HEK293 (cell line): ENCODE measurements around the gene NFIX.

ENCODE experiments used
- CTCF ChIA-PET: fragments of 350-600 bp; formaldehyde crosslinking; extraction: SDS; loops from one replicate; lab custom pipeline; 2021; ENCODE audit warnings: antibody characterized with exemption; lab: Yijun Ruan, JAX
- POLR2A ChIA-PET: fragments of 300-600 bp; formaldehyde crosslinking; extraction: SDS; loops from one replicate; lab custom pipeline; 2020; ENCODE audit warnings: antibody characterized with exemption, inconsistent platforms; lab: Yijun Ruan, JAX
- H3K27ac ChIP-seq: fragments of 200-500 bp; sonication (Bioruptor generic); 2 replicates; pipeline ENCODE4 v1.5.1; 2014; ENCODE audit warnings: low read depth, low read length, control low read depth, inconsistent platforms; ENCODE audit errors: extremely low read depth
- H3K36me3 ChIP-seq, 2 experiments: fragments of 200-500 bp in 1 of 2; sonication (Bioruptor generic) in 1 of 2; 1 replicate in 1 of 2; 2 replicates in 1 of 2; pipeline ENCODE4 v1.5.1; 2014 to 2017; ENCODE audit warnings: inconsistent platforms in 2 of 2, low read length in 2 of 2; ENCODE audit not compliant: control insufficient read depth in 2 of 2, insufficient read depth in 1 of 2
- H3K4me1 ChIP-seq: fragments of 200-500 bp; sonication (Bioruptor generic); 2 replicates; pipeline ENCODE4 v1.5.1; 2014; ENCODE audit warnings: mild to moderate bottlenecking, low read length, inconsistent platforms; ENCODE audit not compliant: control insufficient read depth, insufficient read depth
- H3K4me3 ChIP-seq: 2 replicates; pipeline ENCODE4 v1.5.1; 2011; ENCODE audit warnings: low read depth, mild to moderate bottlenecking, control low read depth, low read length, moderate library complexity
- H3K9me3 ChIP-seq: fragments of 200-500 bp; sonication (Bioruptor generic); 2 replicates; pipeline ENCODE4 v1.5.1; 2014; ENCODE audit warnings: low read depth, low read length, inconsistent platforms; ENCODE audit not compliant: control insufficient read depth, insufficient read depth
- EGR2 ChIP-seq: fragments of 450-650 bp; formaldehyde crosslinking; IDR thresholded peaks from 2 replicates; pipeline ENCODE4 v1.5.1; 2016; ENCODE audit warnings: low read depth, missing biosample characterization, missing genetic modification characterization
- GLIS1 ChIP-seq: fragments of 450-650 bp; formaldehyde crosslinking; IDR thresholded peaks from 2 replicates; pipeline ENCODE4 v1.5.1; 2016; ENCODE audit warnings: missing biosample characterization, missing genetic modification characterization
- HOXC10 ChIP-seq: sonication (generic); formaldehyde crosslinking; IDR thresholded peaks from 2 replicates; pipeline ENCODE4 v1.8.1; 2023; ENCODE audit warnings: mild to moderate bottlenecking, missing genetic modification reagents
- KLF1 ChIP-seq: fragments of 450-650 bp; formaldehyde crosslinking; IDR thresholded peaks from 2 replicates; pipeline ENCODE4 v1.5.1; 2016; ENCODE audit warnings: missing biosample characterization, missing genetic modification characterization
- KLF9 ChIP-seq: fragments of 450-650 bp; formaldehyde crosslinking; IDR thresholded peaks from 2 replicates; pipeline ENCODE4 v1.5.1; 2016; ENCODE audit warnings: missing biosample characterization, missing genetic modification characterization, low read depth
- MEIS1 ChIP-seq: sonication (generic); formaldehyde crosslinking; IDR thresholded peaks from 2 replicates; pipeline ENCODE4 v1.8.1; 2022; ENCODE audit warnings: missing genetic modification reagents, mild to moderate bottlenecking, borderline replicate concordance
- ZBTB17 ChIP-seq: fragments of 450-650 bp; formaldehyde crosslinking; IDR thresholded peaks from 2 replicates; pipeline ENCODE4 v1.5.1; 2016; ENCODE audit warnings: missing biosample characterization, missing genetic modification characterization
- ZBTB21 ChIP-seq: fragments of 450-650 bp; formaldehyde crosslinking; IDR thresholded peaks from 2 replicates; pipeline ENCODE4 v1.5.1; 2017; ENCODE audit warnings: missing biosample characterization, missing genetic modification characterization
- ZFHX2 ChIP-seq: fragments of 450-650 bp; formaldehyde crosslinking; conservative IDR thresholded peaks from 2 replicates; pipeline ENCODE4 v1.5.1; 2016; ENCODE audit warnings: missing biosample characterization, missing genetic modification characterization
- ZIC2 ChIP-seq: fragments of 450-650 bp; formaldehyde crosslinking; IDR thresholded peaks from 2 replicates; pipeline ENCODE4 v1.5.1; 2016; ENCODE audit warnings: missing biosample characterization, missing genetic modification characterization
- ZNF10 ChIP-seq: fragments of 450-650 bp; formaldehyde crosslinking; IDR thresholded peaks from 2 replicates; pipeline ENCODE4 v1.5.1; 2017; ENCODE audit warnings: missing biosample characterization, missing genetic modification characterization
- ZNF266 ChIP-seq: fragments of 450-650 bp; formaldehyde crosslinking; IDR thresholded peaks from 2 replicates; pipeline ENCODE4 v1.5.1; 2016; ENCODE audit warnings: missing biosample characterization, missing genetic modification characterization, low read depth
- ZNF335 ChIP-seq: fragments of 450-650 bp; formaldehyde crosslinking; conservative IDR thresholded peaks from 2 replicates; pipeline ENCODE4 v1.5.1; 2016; ENCODE audit warnings: missing biosample characterization, missing genetic modification characterization
- ZNF366 ChIP-seq: fragments of 450-650 bp; formaldehyde crosslinking; conservative IDR thresholded peaks from 2 replicates; pipeline ENCODE4 v1.5.1; 2016; ENCODE audit warnings: missing biosample characterization, missing genetic modification characterization
- ZNF423 ChIP-seq: fragments of 450-650 bp; formaldehyde crosslinking; IDR thresholded peaks from 2 replicates; pipeline ENCODE4 v1.5.1; 2016; ENCODE audit warnings: missing biosample characterization, missing genetic modification characterization
- ZNF510 ChIP-seq: fragments of 450-650 bp; formaldehyde crosslinking; IDR thresholded peaks from 2 replicates; pipeline ENCODE4 v1.5.1; 2018; ENCODE audit warnings: mild to moderate bottlenecking, missing genetic modification characterization, missing biosample characterization; ENCODE audit not compliant: insufficient replicate concordance
- ZNF658 ChIP-seq: fragments of 450-650 bp; formaldehyde crosslinking; IDR thresholded peaks from 2 replicates; pipeline ENCODE4; 2016; ENCODE audit warnings: missing biosample characterization, missing genetic modification characterization
- TF ChIP-seq, protein P1 (sequence below): fragments of 450-650 bp; formaldehyde crosslinking; IDR thresholded peaks from 2 replicates; pipeline ENCODE4 v1.5.1; 2017; ENCODE audit warnings: missing biosample characterization, missing genetic modification characterization
- TF ChIP-seq, protein P2 (sequence below): fragments of 450-650 bp; formaldehyde crosslinking; IDR thresholded peaks from 2 replicates; pipeline ENCODE4 v1.5.1; 2016; ENCODE audit warnings: missing biosample characterization, missing genetic modification characterization
- TF ChIP-seq, protein P3 (sequence below): fragments of 450-650 bp; formaldehyde crosslinking; IDR thresholded peaks from 2 replicates; pipeline ENCODE4 v1.5.1; 2017; ENCODE audit warnings: missing biosample characterization, mild to moderate bottlenecking, missing genetic modification characterization, moderate library complexity

NFIX gene

DNA sequence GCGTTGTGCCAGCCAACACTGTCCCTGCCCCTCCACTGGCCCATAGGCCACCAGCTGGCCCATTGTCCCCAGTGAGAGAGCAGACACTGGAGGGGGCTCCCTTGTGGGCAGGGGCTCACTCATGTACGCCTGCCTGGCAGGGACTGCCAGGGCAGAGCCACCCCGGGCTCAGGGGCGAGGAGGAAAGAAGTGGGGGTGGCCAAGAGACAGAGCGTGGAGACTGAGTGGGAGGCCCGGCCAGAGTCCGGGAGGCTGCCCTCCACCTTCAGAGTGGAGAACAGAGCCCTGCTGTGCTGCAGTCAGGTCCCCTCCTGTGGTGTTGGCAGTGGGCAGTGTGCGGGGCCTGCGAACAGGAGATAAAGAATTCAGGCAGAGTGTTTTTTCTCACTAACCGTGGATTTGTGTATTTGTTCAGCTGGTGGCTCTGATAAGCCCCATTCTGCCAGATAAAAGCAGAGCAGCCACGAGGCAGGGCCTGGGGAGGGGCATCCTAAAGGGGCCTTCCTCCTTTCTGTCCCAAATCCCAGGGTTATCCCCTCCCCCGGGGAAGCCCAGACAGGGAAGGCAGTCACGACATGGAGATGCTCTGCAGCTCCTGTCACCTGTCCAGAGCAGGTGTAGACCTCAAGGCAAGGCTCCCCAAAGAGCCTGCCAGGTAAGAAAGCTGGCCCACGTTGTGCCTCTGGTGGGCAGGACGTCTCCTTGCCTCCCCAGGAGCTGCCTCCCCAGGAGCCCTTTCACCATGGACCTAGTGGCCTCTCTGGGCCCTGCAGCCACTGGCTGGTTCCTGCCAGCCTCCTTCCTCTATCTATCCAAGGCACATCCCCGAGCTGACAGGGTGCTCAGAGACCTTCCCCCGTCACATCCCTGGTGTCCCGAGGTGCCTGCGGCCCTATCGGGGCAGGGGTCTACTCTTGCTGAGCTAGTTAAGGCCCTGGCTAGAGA is 74.4 kb downstream of the NFIX start:
- no peak overlapping the region for H3K4me3 ChIP-seq
- CTCF ChIA-PET, result interaction anchor here (0.7 to 7.3 kb wide), 12 partner anchors 8 to 104 kb away, joined by 3 to 57 read pairs (median 4); no protein-coding TSS in a partner anchor
- no peak for TF ChIP-seq ZNF10
- TF ChIP-seq ZNF423 (tag by site-specific recombination), result no peak
- no peak for TF ChIP-seq ZBTB21 (tag by site-specific recombination)
- TF ChIP-seq, protein P1, sequence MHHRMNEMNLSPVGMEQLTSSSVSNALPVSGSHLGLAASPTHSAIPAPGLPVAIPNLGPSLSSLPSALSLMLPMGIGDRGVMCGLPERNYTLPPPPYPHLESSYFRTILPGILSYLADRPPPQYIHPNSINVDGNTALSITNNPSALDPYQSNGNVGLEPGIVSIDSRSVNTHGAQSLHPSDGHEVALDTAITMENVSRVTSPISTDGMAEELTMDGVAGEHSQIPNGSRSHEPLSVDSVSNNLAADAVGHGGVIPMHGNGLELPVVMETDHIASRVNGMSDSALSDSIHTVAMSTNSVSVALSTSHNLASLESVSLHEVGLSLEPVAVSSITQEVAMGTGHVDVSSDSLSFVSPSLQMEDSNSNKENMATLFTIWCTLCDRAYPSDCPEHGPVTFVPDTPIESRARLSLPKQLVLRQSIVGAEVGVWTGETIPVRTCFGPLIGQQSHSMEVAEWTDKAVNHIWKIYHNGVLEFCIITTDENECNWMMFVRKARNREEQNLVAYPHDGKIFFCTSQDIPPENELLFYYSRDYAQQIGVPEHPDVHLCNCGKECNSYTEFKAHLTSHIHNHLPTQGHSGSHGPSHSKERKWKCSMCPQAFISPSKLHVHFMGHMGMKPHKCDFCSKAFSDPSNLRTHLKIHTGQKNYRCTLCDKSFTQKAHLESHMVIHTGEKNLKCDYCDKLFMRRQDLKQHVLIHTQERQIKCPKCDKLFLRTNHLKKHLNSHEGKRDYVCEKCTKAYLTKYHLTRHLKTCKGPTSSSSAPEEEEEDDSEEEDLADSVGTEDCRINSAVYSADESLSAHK (tag by site-specific recombination), result no peak
- TF ChIP-seq, protein P2, sequence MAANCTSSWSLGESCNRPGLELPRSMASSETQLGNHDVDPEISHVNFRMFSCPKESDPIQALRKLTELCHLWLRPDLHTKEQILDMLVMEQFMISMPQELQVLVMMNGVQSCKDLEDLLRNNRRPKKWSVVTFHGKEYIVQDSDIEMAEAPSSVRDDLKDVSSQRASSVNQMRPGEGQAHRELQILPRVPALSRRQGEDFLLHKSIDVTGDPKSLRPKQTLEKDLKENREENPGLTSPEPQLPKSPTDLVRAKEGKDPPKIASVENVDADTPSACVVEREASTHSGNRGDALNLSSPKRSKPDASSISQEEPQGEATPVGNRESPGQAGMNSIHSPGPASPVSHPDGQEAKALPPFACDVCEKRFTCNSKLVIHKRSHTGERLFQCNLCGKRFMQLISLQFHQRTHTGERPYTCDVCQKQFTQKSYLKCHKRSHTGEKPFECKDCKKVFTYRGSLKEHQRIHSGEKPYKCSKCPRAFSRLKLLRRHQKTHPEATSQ (tag by site-specific recombination), result no peak
- TF ChIP-seq EGR2 (tag by site-specific recombination), result peak; percentile 83
- peak; percentile 86 for TF ChIP-seq ZFHX2 (tag by site-specific recombination)
- TF ChIP-seq ZBTB17 (tag by site-specific recombination), result no peak
- TF ChIP-seq ZNF335 (tag by site-specific recombination), result 0 out of 2 replicates have a peak, but pooled peaks have one; percentile 21
- peak; percentile 78 for TF ChIP-seq GLIS1
- TF ChIP-seq ZIC2, result peak; percentile 90
- TF ChIP-seq MEIS1 (CRISPR knock-in tag), result no peak
- TF ChIP-seq, all 188 proteins: peak for 5
- H3K36me3 ChIP-seq, result no peaks in the 10 kb centered on the region
- H3K27ac ChIP-seq, result no peak overlapping the region
- no peaks in the 10 kb centered on the region for H3K9me3 ChIP-seq
- H3K4me1 ChIP-seq, result no peaks in the 10 kb centered on the region; the same call in 1 of the 2 replicates
- POLR2A ChIA-PET, result interaction anchor here (0.6 to 1.5 kb wide), 2 partner anchors 8 to 177 kb away, joined by 3 to 9 read pairs; no protein-coding TSS in a partner anchor

DNA sequence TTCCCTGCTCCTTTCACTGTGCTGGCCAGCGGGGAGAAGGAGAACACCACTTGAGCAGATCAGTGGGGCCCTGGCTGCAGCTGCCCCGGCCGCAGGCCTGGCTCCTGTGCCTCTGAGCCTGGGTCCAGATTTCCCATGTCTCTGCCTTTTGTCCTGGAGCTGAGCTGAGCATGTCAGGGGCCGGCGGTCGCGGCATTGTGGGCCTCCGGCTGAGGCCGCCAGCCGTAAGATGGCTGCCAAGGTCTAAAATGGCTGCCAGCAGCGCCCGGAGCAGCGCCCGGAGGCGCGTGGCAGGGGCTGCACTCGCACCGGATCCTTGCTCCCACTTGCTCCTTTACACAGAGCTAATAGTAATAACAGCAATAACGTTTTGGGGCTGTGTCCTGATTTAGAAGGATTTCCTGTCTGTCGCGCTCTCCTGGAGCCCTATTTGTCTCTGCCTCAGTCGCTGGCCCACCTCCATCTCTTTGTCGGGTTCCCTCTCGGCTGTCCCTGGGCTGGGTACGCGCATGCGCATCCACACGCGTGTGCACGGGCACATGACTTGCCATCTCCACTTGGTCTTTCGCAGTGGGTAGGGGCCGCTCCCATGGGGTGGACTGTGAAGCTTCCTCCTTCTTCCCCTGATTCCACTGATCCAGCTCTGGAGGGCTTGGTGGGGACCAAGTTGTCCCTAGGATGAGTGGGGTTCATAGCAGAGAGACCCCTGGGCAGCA is 75.3 kb downstream of the NFIX start:
- ChIA-PET POLR2A (interaction anchor here (0.6 to 1.5 kb wide), 2 partner anchors 9 to 178 kb away, joined by 3 to 9 read pairs; no protein-coding TSS in a partner anchor), CTCF (interaction anchor here (0.5 to 7.3 kb wide), 9 partner anchors 8 to 576 kb away, joined by 3 to 57 read pairs (median 4); no protein-coding TSS in a partner anchor)
- H3K36me3 ChIP-seq, result no peaks in the 10 kb centered on the region
- no peak overlapping the region for H3K4me3 ChIP-seq
- H3K9me3 ChIP-seq, result no peaks in the 10 kb centered on the region
- no peaks in the 10 kb centered on the region; the same call in 1 of the 2 replicates for H3K4me1 ChIP-seq
- no peak overlapping the region for H3K27ac ChIP-seq
- TF ChIP-seq EGR2 (tag by site-specific recombination) (no peak), KLF1 (no peak), ZNF510 (no peak), ZNF266 (no peak), KLF9 (tag by site-specific recombination) (no peak), HOXC10 (no peak), ZNF366 (tag by site-specific recombination) (no peak), ZNF658 (no peak)
- TF ChIP-seq, protein P3, sequence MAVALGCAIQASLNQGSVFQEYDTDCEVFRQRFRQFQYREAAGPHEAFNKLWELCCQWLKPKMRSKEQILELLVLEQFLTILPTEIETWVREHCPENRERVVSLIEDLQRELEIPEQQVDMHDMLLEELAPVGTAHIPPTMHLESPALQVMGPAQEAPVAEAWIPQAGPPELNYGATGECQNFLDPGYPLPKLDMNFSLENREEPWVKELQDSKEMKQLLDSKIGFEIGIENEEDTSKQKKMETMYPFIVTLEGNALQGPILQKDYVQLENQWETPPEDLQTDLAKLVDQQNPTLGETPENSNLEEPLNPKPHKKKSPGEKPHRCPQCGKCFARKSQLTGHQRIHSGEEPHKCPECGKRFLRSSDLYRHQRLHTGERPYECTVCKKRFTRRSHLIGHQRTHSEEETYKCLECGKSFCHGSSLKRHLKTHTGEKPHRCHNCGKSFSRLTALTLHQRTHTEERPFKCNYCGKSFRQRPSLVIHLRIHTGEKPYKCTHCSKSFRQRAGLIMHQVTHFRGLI (tag by site-specific recombination), result no peak
